Memory B cell (primary cell): ENCODE measurements around the gene SGK2.
"Not testable (repeated sequence)": the region's sequence is repeated elsewhere in the genome, so short reads cannot be mapped to it uniquely, and the experiment has no call there.

Experiments
- ATAC-seq: fragments of 150-1000 bp; cut with Tn5 transposase; 2 replicates; pipeline ENCODE4 v1.10.0; 2021; ENCODE audit warnings: low read depth, mild to moderate bottlenecking, moderate library complexity
- DNase-seq, 2 donors: peaks; one replicate each; pipeline ENCODE4 v3.0.0; 2022; ENCODE audit warnings: low spot score in 2 of 2
- H3K27ac Mint-ChIP-seq: one replicate; pipeline ENCODE4 v1.8.0; 2022; ENCODE audit warnings: mild to moderate bottlenecking, moderate library complexity, mixed read lengths
- H3K27me3 Mint-ChIP-seq: one replicate; pipeline ENCODE4 v1.8.0; 2022; ENCODE audit warnings: mixed read lengths
- H3K36me3 Mint-ChIP-seq: one replicate; pipeline ENCODE4 v1.8.0; 2022; ENCODE audit warnings: mild to moderate bottlenecking, mixed read lengths
- H3K4me1 Mint-ChIP-seq: one replicate; pipeline ENCODE4 v1.8.0; 2022; ENCODE audit warnings: mixed read lengths
- H3K4me3 Mint-ChIP-seq: one replicate; pipeline ENCODE4 v1.8.0; 2022; ENCODE audit warnings: mild to moderate bottlenecking, moderate library complexity, mixed read lengths
- H3K9me3 Mint-ChIP-seq: one replicate; pipeline ENCODE4 v1.8.0; 2022; ENCODE audit warnings: mixed read lengths

Gene SGK2

GRCh38 chr20:43579861-43580793 lies 21.3 kb downstream of the SGK2 start:
- no peaks in the 10 kb centered on the region for H3K36me3 Mint-ChIP-seq
- no peak for ATAC-seq
- H3K9me3 Mint-ChIP-seq, result no peaks in the 10 kb centered on the region
- H3K4me3 Mint-ChIP-seq, result no peak overlapping the region
- no peak overlapping the region for H3K27ac Mint-ChIP-seq
- no peaks in the 10 kb centered on the region for H3K4me1 Mint-ChIP-seq
- no peaks in the 10 kb centered on the region for H3K27me3 Mint-ChIP-seq
- no peak for DNase-seq

GRCh38 chr20:43583133-43583864 lies 24.5 kb downstream of the SGK2 start:
- H3K36me3 Mint-ChIP-seq, result no peaks in the 10 kb centered on the region
- DNase-seq (no peak), ATAC-seq (no peak)
- H3K4me3 Mint-ChIP-seq, result no peak overlapping the region
- no peak overlapping the region for H3K27ac Mint-ChIP-seq
- no peaks in the 10 kb centered on the region for H3K9me3 Mint-ChIP-seq
- H3K4me1 Mint-ChIP-seq, result no peaks in the 10 kb centered on the region
- H3K27me3 Mint-ChIP-seq, result no peaks in the 10 kb centered on the region

- DNase-seq, result no peak
These were observed 25.2 kb downstream of the SGK2 start for GRCh38 chr20:43583982-43584432.

GRCh38 chr20:43584448-43585136 lies 25.8 kb downstream of the SGK2 start:
- no peak overlapping the region for H3K27ac Mint-ChIP-seq
- no peak overlapping the region for H3K4me3 Mint-ChIP-seq
- no peaks in the 10 kb centered on the region for H3K4me1 Mint-ChIP-seq
- H3K36me3 Mint-ChIP-seq, result no peaks in the 10 kb centered on the region
- no peaks in the 10 kb centered on the region for H3K9me3 Mint-ChIP-seq
- ATAC-seq (no peak), DNase-seq (no peak)
- H3K27me3 Mint-ChIP-seq, result no peaks in the 10 kb centered on the region

More at GRCh38 chr20:43583982-43584432, 25.2 kb downstream of the SGK2 start:
- Mint-ChIP-seq H3K27me3 (no peaks in the 10 kb centered on the region), H3K27ac (no peak overlapping the region), H3K4me1 (no peaks in the 10 kb centered on the region), H3K4me3 (no peak overlapping the region), H3K9me3 (no peaks in the 10 kb centered on the region), H3K36me3 (no peaks in the 10 kb centered on the region)
- ATAC-seq, result no peak

GRCh38 chr20:43586641-43587040 lies 27.8 kb downstream of the SGK2 start:
- peaks cover 8% of the 10 kb centered on the region for H3K4me1 Mint-ChIP-seq
- no peaks in the 10 kb centered on the region for H3K36me3 Mint-ChIP-seq
- H3K27me3 Mint-ChIP-seq, result no peaks in the 10 kb centered on the region
- no peaks in the 10 kb centered on the region for H3K9me3 Mint-ChIP-seq
- H3K27ac Mint-ChIP-seq, result no peak overlapping the region
- DNase-seq, result no peak
- ATAC-seq, result no peak
- no peak overlapping the region for H3K4me3 Mint-ChIP-seq

GRCh38 chr20:43588526-43588925 lies 29.7 kb downstream of the SGK2 start:
- not testable (repeated sequence) for H3K36me3 Mint-ChIP-seq, H3K4me1 Mint-ChIP-seq, ATAC-seq, DNase-seq, H3K9me3 Mint-ChIP-seq, H3K4me3 Mint-ChIP-seq, H3K27ac Mint-ChIP-seq, H3K27me3 Mint-ChIP-seq

- Mint-ChIP-seq H3K4me3 (peak overlapping the region; percentile 93), H3K4me1 (peaks cover 11% of the 10 kb centered on the region), H3K36me3 (peaks cover 2% of the 10 kb centered on the region), H3K9me3 (no peaks in the 10 kb centered on the region), H3K27ac (peak overlapping the region; percentile 96), H3K27me3 (no peaks in the 10 kb centered on the region)
- no peak for DNase-seq
- no peak for ATAC-seq
These were observed 31.2 kb downstream of the SGK2 start for GRCh38 chr20:43590036-43590391.

- H3K36me3 Mint-ChIP-seq, result peaks cover 2% of the 10 kb centered on the region
- no peaks in the 10 kb centered on the region for H3K9me3 Mint-ChIP-seq
- DNase-seq (peak; percentile 76 to 81), ATAC-seq (peak; percentile 96)
- H3K27me3 Mint-ChIP-seq, result no peaks in the 10 kb centered on the region
- H3K27ac Mint-ChIP-seq, result peak within 1 kb of the TSS; percentile 96
- H3K4me1 Mint-ChIP-seq, result peaks cover 11% of the 10 kb centered on the region
- H3K4me3 Mint-ChIP-seq, result peak within 1 kb of the TSS; percentile 93
These were observed 31.8 kb downstream of the SGK2 start, which contains the start of gene IFT52 for GRCh38 chr20:43590392-43591303. Gene IFT52 (plus strand): TSS chr20:43590937. CDS start chr20:43594699, 3,762 bp downstream.

GRCh38 chr20:43601960-43602359 lies 43.1 kb downstream of the SGK2 start:
- peaks cover 31% of the 10 kb centered on the region for H3K36me3 Mint-ChIP-seq
- not testable (repeated sequence) for H3K27ac Mint-ChIP-seq, H3K27me3 Mint-ChIP-seq, H3K4me3 Mint-ChIP-seq, ATAC-seq, DNase-seq, H3K9me3 Mint-ChIP-seq, H3K4me1 Mint-ChIP-seq

- Mint-ChIP-seq H3K27ac (no peak overlapping the region), H3K4me1 (peaks cover 3% of the 10 kb centered on the region), H3K36me3 (peaks cover 25% of the 10 kb centered on the region), H3K27me3 (no peaks in the 10 kb centered on the region), H3K9me3 (no peaks in the 10 kb centered on the region), H3K4me3 (no peak overlapping the region)
- DNase-seq, result no peak
- no peak for ATAC-seq
These were observed 44.3 kb downstream of the SGK2 start for GRCh38 chr20:43603124-43603523.

GRCh38 chr20:43605715-43606114 lies 46.9 kb downstream of the SGK2 start:
- ATAC-seq (no peak), DNase-seq (no peak)
- no peaks in the 10 kb centered on the region for H3K4me1 Mint-ChIP-seq
- peaks cover 16% of the 10 kb centered on the region for H3K36me3 Mint-ChIP-seq
- no peak overlapping the region for H3K4me3 Mint-ChIP-seq
- H3K27me3 Mint-ChIP-seq, result no peaks in the 10 kb centered on the region
- H3K27ac Mint-ChIP-seq, result no peak overlapping the region
- H3K9me3 Mint-ChIP-seq, result no peaks in the 10 kb centered on the region

GRCh38 chr20:43607278-43607677 lies 48.5 kb downstream of the SGK2 start:
- H3K27ac Mint-ChIP-seq, ATAC-seq, H3K4me3 Mint-ChIP-seq, DNase-seq, H3K27me3 Mint-ChIP-seq, H3K9me3 Mint-ChIP-seq, H3K4me1 Mint-ChIP-seq: not testable (repeated sequence)
- H3K36me3 Mint-ChIP-seq, result peaks cover 21% of the 10 kb centered on the region

GRCh38 chr20:43631598-43631997 lies 72.8 kb downstream of the SGK2 start:
- Mint-ChIP-seq H3K27me3 (no peaks in the 10 kb centered on the region), H3K27ac (no peak overlapping the region), H3K36me3 (peaks cover 16% of the 10 kb centered on the region), H3K4me1 (no peaks in the 10 kb centered on the region), H3K4me3 (no peak overlapping the region), H3K9me3 (no peaks in the 10 kb centered on the region)
- ATAC-seq (no peak), DNase-seq (no peak)
